ENCODE results near the gene PPIF.

PPIF gene

DNA sequence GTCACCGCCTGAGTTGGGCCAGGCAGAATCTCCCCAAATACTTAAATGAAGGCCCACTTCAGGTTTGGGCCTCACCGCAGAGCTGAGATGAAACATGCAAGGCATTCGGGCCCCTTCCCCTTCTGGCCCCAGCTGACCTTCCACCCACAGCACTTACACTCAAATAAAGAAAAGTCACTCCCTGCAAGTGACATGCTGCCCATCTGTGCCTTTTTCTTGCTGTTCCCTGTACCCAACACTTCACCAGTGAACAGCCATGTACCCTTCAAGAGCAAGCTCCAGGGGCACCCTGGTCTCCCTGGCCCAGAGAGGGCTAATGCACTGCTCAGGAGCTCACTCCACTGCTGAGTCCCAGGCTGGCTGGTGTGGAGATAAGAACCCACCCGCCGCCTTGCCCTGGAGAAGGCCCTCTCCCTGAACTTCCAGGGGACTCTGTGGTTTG, 57.4 kb downstream of the PPIF start:
- no peak for DNase-seq
